Retinal pigment epithelial cell (primary cell): ENCODE measurements around the gene PPP1R3E.

ENCODE experiments used
- DNase-seq: peaks from one replicate; pipeline ENCODE4 v3.0.0-alpha.2; 2010; ENCODE audit warnings: low read depth
- H3K4me3 ChIP-seq: 2 replicates; pipeline ENCODE4 v1.5.1; 2011; ENCODE audit warnings: mild to moderate bottlenecking, low read length, control low read depth, moderate library complexity
- TF ChIP-seq, protein P1 (sequence below): conservative IDR thresholded peaks from 2 replicates; pipeline ENCODE4 v1.5.1; 2011; ENCODE audit warnings: low read depth, low read length, control low read depth, inconsistent platforms

Gene PPP1R3E

DNA sequence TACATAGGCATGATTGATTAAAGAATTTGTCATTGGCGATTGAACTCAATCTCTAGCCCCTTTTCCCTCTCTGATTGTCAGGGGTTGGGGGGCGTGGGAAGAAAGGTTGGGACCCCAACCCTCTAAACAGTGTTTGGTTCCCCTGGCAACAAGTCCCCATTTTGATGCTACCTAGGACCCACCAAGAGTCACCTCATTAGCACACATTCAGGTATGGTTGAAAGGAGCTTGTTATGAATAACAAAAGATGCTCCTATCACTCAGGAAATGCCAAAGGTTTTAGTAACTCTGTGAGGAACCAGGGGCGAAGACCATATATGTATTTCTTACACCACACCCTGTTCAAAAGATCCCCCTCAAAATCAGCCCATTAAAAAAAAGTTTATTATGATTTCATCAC is 50.7 kb downstream of the PPP1R3E start:
- DNase-seq: no peak
- TF ChIP-seq, protein P1, sequence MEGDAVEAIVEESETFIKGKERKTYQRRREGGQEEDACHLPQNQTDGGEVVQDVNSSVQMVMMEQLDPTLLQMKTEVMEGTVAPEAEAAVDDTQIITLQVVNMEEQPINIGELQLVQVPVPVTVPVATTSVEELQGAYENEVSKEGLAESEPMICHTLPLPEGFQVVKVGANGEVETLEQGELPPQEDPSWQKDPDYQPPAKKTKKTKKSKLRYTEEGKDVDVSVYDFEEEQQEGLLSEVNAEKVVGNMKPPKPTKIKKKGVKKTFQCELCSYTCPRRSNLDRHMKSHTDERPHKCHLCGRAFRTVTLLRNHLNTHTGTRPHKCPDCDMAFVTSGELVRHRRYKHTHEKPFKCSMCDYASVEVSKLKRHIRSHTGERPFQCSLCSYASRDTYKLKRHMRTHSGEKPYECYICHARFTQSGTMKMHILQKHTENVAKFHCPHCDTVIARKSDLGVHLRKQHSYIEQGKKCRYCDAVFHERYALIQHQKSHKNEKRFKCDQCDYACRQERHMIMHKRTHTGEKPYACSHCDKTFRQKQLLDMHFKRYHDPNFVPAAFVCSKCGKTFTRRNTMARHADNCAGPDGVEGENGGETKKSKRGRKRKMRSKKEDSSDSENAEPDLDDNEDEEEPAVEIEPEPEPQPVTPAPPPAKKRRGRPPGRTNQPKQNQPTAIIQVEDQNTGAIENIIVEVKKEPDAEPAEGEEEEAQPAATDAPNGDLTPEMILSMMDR: no peak

DNA sequence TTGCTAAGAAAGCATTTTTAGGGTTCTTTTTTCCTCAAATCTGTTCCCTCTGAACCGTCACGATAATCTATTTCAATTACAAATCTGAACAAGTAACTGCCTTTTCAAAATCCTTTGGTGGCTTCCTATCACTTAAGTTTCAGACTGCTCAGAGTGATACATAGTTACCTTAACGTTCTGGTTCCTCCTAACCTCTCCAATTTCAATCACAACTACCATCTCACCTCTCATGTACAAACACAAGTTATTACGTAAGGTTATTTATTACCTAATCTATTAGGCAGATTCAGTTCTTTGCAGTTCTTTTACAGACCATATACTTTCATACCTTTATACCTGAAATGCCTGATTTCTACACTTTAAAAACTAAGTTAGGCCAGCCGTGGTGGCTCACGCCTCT is 52.8 kb downstream of the PPP1R3E start:
- DNase-seq: no peak
- TF ChIP-seq, protein P1: no peak
- no peak overlapping the region for H3K4me3 ChIP-seq

More for the DNA sequence above, 50.7 kb downstream of the PPP1R3E start:
- no peak overlapping the region for H3K4me3 ChIP-seq

DNA sequence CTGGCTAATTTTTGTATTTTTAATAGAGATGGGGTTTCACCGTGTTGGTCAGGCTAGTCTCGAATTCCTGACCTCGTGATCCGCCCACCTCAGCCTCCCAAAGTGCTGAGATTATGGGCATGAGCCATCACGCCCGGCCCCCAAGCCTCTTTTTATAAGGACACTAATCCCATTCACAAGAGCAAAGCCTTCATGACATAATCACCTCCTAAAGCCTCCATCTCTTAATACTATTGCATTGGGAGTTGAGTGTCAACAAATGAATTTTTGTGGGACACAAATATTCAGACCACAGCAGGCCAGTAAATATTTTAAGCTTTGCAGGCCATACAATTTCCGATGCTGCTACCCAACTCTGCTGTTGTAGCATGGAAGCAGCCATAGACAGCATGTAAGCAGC is 54.1 kb downstream of the PPP1R3E start:
- H3K4me3 ChIP-seq: no peak overlapping the region
- TF ChIP-seq, protein P1: no peak
- no peak for DNase-seq
